Fibroblast of lung (primary cell): ENCODE results near the gene BCAS3. TPM values are rescaled to one million over a fixed set of nuclear protein-coding genes. Genes with fewer than 3 reads are reported as not detected.

Experiments used
- DNase-seq, 2 donors: peaks; one replicate each; pipeline versions ENCODE4 v3.0.0 to v3.0.0-alpha.2; 2010; ENCODE audit warnings: low read depth in 2 of 2
- H2AFZ ChIP-seq: 2 replicates; pipeline ENCODE4 v1.5.1; 2012; ENCODE audit warnings: low read length, control low read depth, inconsistent platforms
- H3K27ac ChIP-seq: 2 replicates; pipeline ENCODE4 v1.5.1; 2011; ENCODE audit warnings: low read length, control low read depth; ENCODE audit not compliant: insufficient read depth
- H3K27me3 ChIP-seq: 2 replicates; pipeline ENCODE4 v1.5.1; 2011; ENCODE audit warnings: mild to moderate bottlenecking, low read length; ENCODE audit not compliant: control insufficient read depth, insufficient read depth
- H3K36me3 ChIP-seq: 2 replicates; pipeline ENCODE4 v1.5.1; 2011; ENCODE audit warnings: low read length; ENCODE audit not compliant: control insufficient read depth, insufficient read depth
- H3K4me1 ChIP-seq: 2 replicates; pipeline ENCODE4 v1.5.1; 2011; ENCODE audit warnings: low read length; ENCODE audit not compliant: control insufficient read depth, insufficient read depth; ENCODE audit errors: extremely low read depth
- H3K4me2 ChIP-seq: 2 replicates; pipeline ENCODE4 v1.5.1; 2011; ENCODE audit warnings: low read length, control low read depth; ENCODE audit not compliant: insufficient read depth; ENCODE audit errors: extremely low read depth
- H3K4me3 ChIP-seq, 4 experiments: fragments of 200-600 bp in 1 of 4; sonication (generic) in 1 of 4; replicated peaks in 1 of 4; 2 replicates each; pipeline ENCODE4 v1.5.1; 2011 to 2016; ENCODE audit warnings: low read length in 4 of 4, low read depth in 3 of 4, mild to moderate bottlenecking in 3 of 4, control low read depth in 2 of 4, inconsistent platforms in 1 of 4, mixed read lengths in 1 of 4; ENCODE audit not compliant: insufficient read depth in 1 of 4; ENCODE audit errors: control extremely low read depth in 1 of 4
- H3K79me2 ChIP-seq: 2 replicates; pipeline ENCODE4 v1.5.1; 2012; ENCODE audit warnings: mild to moderate bottlenecking, low read length, inconsistent platforms; ENCODE audit not compliant: control insufficient read depth, insufficient read depth
- H3K9ac ChIP-seq: 2 replicates; pipeline ENCODE4 v1.5.1; 2011; ENCODE audit warnings: mild to moderate bottlenecking, low read length, control low read depth; ENCODE audit not compliant: insufficient read depth
- H3K9me3 ChIP-seq: 2 replicates; pipeline ENCODE4 v1.5.1; 2012; ENCODE audit warnings: low read depth, low read length; ENCODE audit not compliant: control insufficient read depth, insufficient read depth
- H4K20me1 ChIP-seq: 2 replicates; pipeline ENCODE4 v1.5.1; 2011; ENCODE audit warnings: low read length; ENCODE audit not compliant: control insufficient read depth, insufficient read depth; ENCODE audit errors: extremely low read depth
- EZH2 ChIP-seq: IDR thresholded peaks from 2 replicates; pipeline ENCODE4 v1.5.1; 2012; ENCODE audit warnings: low read length, control low read depth, mild to moderate bottlenecking; ENCODE audit errors: missing control alignments
- polyA plus RNA-seq, 2 donors: library from polyadenylated mRNA; depleted of rRNA in 1 of 2; stranded (reverse) in 1 of 2; unstranded in 1 of 2; fragments of >200 nt; gene quantifications; 2 replicates each; pipeline ENCODE4 v1.2.1, GENCODE V29; 2011 to 2012; ENCODE audit warnings: missing spikeins in 1 of 2
- total RNA-seq: library from RNA; depleted of rRNA; stranded (reverse); fragments of >200 nt; gene quantifications from 2 replicates; pipeline ENCODE4 v1.2.1, GENCODE V29; 2014
- TF ChIP-seq, protein P1 (sequence below), 2 donors: IDR thresholded peaks in 1 of 2; conservative IDR thresholded peaks in 1 of 2; 1 replicate in 1 of 2; 2 replicates in 1 of 2; pipeline ENCODE4 v1.5.1; 2011 to 2012; ENCODE audit warnings: low read length in 2 of 2, control low read depth in 1 of 2, inconsistent platforms in 1 of 2, low read depth in 1 of 2, mild to moderate bottlenecking in 1 of 2

BCAS3 gene
- total and polyA plus RNA-seq, 2 donors (not counting 1 experiment from before 2014, with no cell fraction given) = 9.9 to 43.6 TPM

DNA sequence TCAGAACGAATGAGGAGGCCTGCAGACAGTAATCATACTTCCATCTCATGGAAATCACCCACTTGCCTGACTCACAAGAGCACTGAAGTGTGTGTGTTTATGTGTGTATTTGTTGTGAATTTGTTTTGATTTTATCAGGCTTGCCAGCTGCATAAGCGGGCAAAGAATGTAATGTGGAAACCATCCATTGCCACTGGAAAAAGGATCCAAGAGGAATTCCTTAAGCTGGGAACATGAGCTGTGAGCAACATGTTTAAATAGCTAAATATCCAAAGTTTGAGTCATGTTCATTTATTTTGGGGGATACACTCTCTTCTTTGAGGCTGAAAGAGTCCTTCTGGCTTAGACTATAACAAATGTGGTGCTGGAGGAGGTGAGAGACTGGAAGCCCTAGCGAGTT lies 523.6 kb downstream of the BCAS3 start:
- peak overlapping the region in 3 of 4 experiments; percentile 15 to 42 (median 39) for H3K4me3 ChIP-seq
- H3K36me3 ChIP-seq = no peaks in the 10 kb centered on the region
- H3K79me2 ChIP-seq = no peaks in the 10 kb centered on the region
- peak overlapping the region; percentile 87 for H3K27ac ChIP-seq
- H4K20me1 ChIP-seq = no peaks in the 10 kb centered on the region
- no peak overlapping the region for H2AFZ ChIP-seq
- H3K4me2 ChIP-seq = peak overlapping the region; percentile 73
- H3K9ac ChIP-seq = no peak overlapping the region
- H3K4me1 ChIP-seq = peaks cover 23% of the 10 kb centered on the region
- TF ChIP-seq, protein P1, sequence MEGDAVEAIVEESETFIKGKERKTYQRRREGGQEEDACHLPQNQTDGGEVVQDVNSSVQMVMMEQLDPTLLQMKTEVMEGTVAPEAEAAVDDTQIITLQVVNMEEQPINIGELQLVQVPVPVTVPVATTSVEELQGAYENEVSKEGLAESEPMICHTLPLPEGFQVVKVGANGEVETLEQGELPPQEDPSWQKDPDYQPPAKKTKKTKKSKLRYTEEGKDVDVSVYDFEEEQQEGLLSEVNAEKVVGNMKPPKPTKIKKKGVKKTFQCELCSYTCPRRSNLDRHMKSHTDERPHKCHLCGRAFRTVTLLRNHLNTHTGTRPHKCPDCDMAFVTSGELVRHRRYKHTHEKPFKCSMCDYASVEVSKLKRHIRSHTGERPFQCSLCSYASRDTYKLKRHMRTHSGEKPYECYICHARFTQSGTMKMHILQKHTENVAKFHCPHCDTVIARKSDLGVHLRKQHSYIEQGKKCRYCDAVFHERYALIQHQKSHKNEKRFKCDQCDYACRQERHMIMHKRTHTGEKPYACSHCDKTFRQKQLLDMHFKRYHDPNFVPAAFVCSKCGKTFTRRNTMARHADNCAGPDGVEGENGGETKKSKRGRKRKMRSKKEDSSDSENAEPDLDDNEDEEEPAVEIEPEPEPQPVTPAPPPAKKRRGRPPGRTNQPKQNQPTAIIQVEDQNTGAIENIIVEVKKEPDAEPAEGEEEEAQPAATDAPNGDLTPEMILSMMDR (conservative IDR thresholded peaks at IDR 0.05 in 1 of 2, IDR thresholded peaks at IDR 0.05 in 1 of 2; ENCODE audit: low read depth in 1 of 2, low read length in 2 of 2) = no peak
- TF ChIP-seq EZH2 = no peak
- peak; percentile 98 to 100 for DNase-seq
- H3K9me3 ChIP-seq = no peaks in the 10 kb centered on the region
- no peaks in the 10 kb centered on the region for H3K27me3 ChIP-seq

DNA sequence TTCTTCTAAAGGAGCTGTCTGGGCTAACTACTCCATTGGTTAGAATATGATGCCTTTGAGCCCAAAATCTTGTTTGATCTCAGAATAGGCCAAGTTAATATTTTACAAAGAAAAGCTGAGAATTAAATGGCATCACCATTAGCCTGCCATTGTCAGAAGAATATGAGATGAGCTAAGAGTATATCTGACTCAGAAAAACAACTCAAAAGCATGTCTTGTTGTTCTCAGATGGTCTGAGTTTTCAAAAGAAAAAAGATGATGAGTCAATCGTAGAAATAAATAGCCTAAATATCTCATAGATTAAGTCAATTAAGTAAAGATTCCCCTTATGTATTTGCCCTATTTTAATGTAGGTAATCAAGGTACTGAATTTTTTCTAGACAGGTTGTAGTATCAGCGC lies 524.9 kb downstream of the BCAS3 start:
- no peaks in the 10 kb centered on the region for H3K27me3 ChIP-seq
- no peak overlapping the region for H2AFZ ChIP-seq
- H3K4me3 ChIP-seq = no peak overlapping the region
- peaks cover 17% of the 10 kb centered on the region for H3K4me1 ChIP-seq
- H3K9ac ChIP-seq = no peak overlapping the region
- no peak overlapping the region for H3K4me2 ChIP-seq
- peak; percentile 38 to 56 for DNase-seq
- no peaks in the 10 kb centered on the region for H3K36me3 ChIP-seq
- H3K27ac ChIP-seq = peak overlapping the region; percentile 87
- H3K9me3 ChIP-seq = no peaks in the 10 kb centered on the region
- TF ChIP-seq, protein P1 (conservative IDR thresholded peaks at IDR 0.05 in 1 of 2, IDR thresholded peaks at IDR 0.05 in 1 of 2; ENCODE audit: low read depth in 1 of 2, low read length in 2 of 2) = no peak
- no peak for TF ChIP-seq EZH2
- H3K79me2 ChIP-seq = no peaks in the 10 kb centered on the region
- H4K20me1 ChIP-seq = no peaks in the 10 kb centered on the region

DNA sequence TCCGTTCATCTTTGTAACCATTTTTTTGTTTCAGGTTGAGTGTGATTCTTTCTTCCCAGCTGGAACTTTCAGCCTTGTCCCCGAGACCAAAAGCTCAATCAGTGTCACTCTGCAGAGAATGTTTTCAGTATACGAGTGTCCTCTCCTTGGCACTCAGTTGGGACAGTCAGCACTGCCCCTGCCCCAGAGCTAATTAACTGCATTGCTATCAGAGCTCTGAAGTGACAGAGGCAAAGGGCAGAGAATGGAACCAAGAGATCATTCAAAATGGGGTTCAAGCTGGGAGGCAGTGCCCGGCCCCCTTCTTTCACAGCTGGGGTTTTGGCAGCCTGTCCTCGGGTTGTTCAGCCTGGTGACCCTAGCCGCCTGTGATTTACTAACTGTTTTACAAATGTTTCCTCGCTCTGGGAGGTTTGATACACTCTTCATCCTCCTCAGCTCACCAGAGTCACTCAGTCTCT lies 526.0 kb downstream of the BCAS3 start:
- peaks cover 17% of the 10 kb centered on the region for H3K4me1 ChIP-seq
- no peaks in the 10 kb centered on the region for H3K9me3 ChIP-seq
- H4K20me1 ChIP-seq = no peaks in the 10 kb centered on the region
- no peak overlapping the region for H2AFZ ChIP-seq
- H3K27me3 ChIP-seq = no peaks in the 10 kb centered on the region
- H3K79me2 ChIP-seq = no peaks in the 10 kb centered on the region
- H3K4me3 ChIP-seq = no peak overlapping the region
- H3K36me3 ChIP-seq = no peaks in the 10 kb centered on the region
- no peak overlapping the region for H3K9ac ChIP-seq
- no peak overlapping the region for H3K4me2 ChIP-seq
- peak overlapping the region; percentile 60 for H3K27ac ChIP-seq
- TF ChIP-seq, protein P1 (conservative IDR thresholded peaks at IDR 0.05 in 1 of 2, IDR thresholded peaks at IDR 0.05 in 1 of 2; ENCODE audit: low read depth in 1 of 2, low read length in 2 of 2) = no peak
- no peak for TF ChIP-seq EZH2
- peak in 1 of 2 donors; percentile 71 for DNase-seq
